ENCODE data around the gene RBFOX2.

DNA sequence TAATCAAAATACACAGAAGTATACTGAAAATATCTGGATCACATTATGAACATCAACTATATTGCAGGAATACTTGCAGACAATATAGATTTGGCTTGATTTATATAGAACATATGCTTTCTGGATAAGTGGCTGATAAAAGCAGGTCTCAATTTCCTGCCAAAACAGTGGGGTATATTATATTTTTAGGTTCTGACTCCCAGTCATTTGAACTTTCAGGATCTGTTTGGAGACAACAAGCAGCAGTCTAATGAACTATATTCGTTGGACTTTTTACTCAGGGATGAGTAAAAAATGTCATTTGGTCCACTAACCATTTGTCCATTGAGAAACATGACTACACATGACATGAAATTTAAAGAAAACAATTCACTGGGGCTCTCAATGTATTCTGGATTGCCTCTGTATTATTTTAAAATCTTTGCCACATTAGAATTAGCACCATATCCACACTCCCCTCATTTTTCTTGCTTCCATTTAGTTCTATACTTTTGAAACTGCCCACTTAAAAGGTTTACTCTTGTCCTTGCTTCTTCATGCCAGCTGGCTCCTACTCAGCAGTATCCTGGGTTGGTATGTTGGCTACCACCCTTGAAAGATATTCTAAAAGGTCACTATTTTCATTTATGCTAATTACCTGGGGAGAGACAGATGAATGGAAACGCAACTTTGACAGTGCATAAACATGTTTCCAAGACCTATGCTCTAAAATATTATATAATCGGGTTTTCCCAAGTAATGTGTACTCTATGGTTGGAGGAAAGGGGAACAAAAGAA lies 157.9 kb downstream of the RBFOX2 start:
- TF ChIP-seq, protein P1, sequence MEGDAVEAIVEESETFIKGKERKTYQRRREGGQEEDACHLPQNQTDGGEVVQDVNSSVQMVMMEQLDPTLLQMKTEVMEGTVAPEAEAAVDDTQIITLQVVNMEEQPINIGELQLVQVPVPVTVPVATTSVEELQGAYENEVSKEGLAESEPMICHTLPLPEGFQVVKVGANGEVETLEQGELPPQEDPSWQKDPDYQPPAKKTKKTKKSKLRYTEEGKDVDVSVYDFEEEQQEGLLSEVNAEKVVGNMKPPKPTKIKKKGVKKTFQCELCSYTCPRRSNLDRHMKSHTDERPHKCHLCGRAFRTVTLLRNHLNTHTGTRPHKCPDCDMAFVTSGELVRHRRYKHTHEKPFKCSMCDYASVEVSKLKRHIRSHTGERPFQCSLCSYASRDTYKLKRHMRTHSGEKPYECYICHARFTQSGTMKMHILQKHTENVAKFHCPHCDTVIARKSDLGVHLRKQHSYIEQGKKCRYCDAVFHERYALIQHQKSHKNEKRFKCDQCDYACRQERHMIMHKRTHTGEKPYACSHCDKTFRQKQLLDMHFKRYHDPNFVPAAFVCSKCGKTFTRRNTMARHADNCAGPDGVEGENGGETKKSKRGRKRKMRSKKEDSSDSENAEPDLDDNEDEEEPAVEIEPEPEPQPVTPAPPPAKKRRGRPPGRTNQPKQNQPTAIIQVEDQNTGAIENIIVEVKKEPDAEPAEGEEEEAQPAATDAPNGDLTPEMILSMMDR (IDR thresholded peaks at IDR 0.05) = no peak
- no peak for TF ChIP-seq EZH2 (IDR thresholded peaks at IDR 0.05; ENCODE audit: borderline replicate concordance, insufficient read depth, low read depth, low read length, poor library complexity, severe bottlenecking)

Measured in B cell (primary cell).